IPS-15b (cell line): ENCODE data around the gene ATRN.

Experiments
- H3K27me3 ChIP-seq: one replicate; pipeline ENCODE4 v1.6.1; 2013; ENCODE audit warnings: low read length; ENCODE audit not compliant: control insufficient read depth, insufficient read depth
- H3K36me3 ChIP-seq: one replicate; pipeline ENCODE4 v1.6.1; 2013; ENCODE audit warnings: low read length; ENCODE audit not compliant: control insufficient read depth, insufficient read depth
- H3K4me1 ChIP-seq: one replicate; pipeline ENCODE4 v1.6.1; 2013; ENCODE audit warnings: mild to moderate bottlenecking, low read length; ENCODE audit not compliant: control insufficient read depth, insufficient read depth
- H3K4me3 ChIP-seq: one replicate; pipeline ENCODE4 v1.5.1; 2013; ENCODE audit warnings: low read depth, low read length
- H3K9ac ChIP-seq: one replicate; pipeline ENCODE4 v1.6.1; 2013; ENCODE audit warnings: low read depth, mild to moderate bottlenecking, low read length
- H3K9me3 ChIP-seq: one replicate; pipeline ENCODE4 v1.6.1; 2013; ENCODE audit warnings: mild to moderate bottlenecking, low read length; ENCODE audit not compliant: control insufficient read depth, insufficient read depth

ATRN gene

DNA sequence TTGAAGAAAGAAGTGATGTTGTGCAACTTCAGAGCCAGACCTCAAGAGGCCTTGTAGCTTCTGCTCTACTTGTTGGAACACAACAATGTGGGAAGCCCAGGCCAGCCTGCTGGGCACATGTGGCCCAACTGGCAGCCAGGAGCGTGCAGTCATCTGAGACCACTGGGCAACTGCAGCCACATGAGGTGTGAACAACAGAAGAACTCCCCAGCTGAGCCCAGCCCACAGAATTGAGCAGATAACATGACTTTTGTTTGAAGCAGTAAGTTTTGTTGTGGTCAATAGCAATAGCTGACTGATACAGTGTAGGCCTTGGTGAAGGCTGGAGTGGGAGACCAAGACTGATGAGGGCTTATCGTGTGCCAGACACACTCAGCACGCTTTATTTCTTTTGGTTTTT is 219.6 kb downstream of the ATRN start:
- H3K36me3 ChIP-seq = no peaks in the 10 kb centered on the region
- H3K9me3 ChIP-seq = no peaks in the 10 kb centered on the region
- H3K9ac ChIP-seq = no peak overlapping the region
- no peak overlapping the region for H3K4me3 ChIP-seq
- no peaks in the 10 kb centered on the region for H3K4me1 ChIP-seq
- H3K27me3 ChIP-seq = peaks cover 9% of the 10 kb centered on the region

DNA sequence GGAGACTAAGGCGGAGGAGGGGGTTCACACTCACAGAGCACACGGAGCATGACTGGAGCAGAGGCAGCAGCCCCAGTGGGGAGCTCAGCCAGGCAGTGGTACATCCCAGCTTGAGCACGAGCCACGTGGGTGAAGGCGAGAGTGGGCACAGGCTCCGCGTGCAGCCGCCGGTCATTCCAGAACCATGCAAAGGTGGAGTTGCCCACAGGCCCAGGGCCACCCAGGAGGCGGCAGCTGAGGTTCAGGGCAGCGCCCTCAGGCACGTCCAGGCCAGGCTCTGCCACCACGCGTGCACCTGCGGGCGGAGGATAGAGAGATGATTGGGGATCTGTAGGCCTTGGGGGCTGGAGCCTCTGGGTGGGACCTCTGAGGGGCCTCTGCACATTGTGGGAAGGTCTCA is 220.5 kb downstream of the ATRN start:
- Histone ChIP-seq H3K36me3 (no peaks in the 10 kb centered on the region), H3K4me1 (no peaks in the 10 kb centered on the region), H3K27me3 (peaks cover 3% of the 10 kb centered on the region), H3K9me3 (no peaks in the 10 kb centered on the region), H3K4me3 (no peak overlapping the region), H3K9ac (no peak overlapping the region)

DNA sequence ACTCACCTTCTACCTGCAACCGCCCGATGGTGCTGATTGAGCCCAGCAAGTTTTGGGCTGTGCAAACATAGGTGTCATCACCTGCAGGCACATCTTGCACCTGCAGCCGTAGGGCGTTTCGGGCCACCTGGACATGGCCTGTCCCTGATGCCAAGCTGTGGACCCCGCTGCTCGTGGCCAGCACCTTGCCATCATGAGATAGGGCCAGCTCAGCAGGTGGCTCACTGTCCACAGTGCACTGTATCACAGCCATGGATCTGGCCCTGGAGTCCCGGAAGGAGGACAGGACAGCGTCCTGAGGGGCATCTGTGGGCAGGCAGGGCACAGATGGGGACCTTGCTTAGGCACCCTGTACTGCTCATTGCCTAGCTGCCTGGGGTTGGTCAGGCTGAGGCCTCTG is 221.1 kb downstream of the ATRN start:
- no peaks in the 10 kb centered on the region for H3K36me3 ChIP-seq

DNA sequence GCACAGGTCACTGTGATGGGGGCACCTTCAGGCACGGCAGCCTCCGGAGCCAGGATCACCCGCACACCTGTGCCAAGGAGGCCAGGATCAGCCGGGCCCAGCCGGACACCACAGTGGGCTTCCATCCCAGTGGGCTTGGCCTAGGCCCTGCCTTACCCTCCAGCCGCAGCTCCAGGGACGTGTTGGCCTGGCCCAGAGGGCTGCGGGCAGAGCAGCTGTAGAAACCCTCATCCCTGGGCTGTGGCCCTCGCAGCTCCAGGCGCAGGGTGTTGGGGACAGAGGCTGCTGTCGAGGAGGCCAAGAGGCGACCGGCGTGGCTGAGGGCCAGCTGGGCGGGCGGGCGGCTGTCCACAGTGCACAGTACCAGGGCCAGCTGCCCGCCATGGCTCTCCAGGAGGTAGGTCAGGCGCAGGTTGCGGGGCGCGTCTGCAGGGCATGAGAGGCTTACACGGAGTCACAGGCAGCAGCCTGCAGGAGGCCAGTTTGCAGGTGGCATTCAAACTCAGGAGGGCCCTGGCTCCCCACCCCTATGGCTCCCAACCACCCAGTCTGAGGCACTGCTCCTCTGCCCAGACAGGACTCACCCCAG is 222.0 kb downstream of the ATRN start:
- no peaks in the 10 kb centered on the region for H3K27me3 ChIP-seq

More for the DNA sequence above, 221.1 kb downstream of the ATRN start:
- H3K4me3 ChIP-seq = no peak overlapping the region
- no peaks in the 10 kb centered on the region for H3K9me3 ChIP-seq
- H3K4me1 ChIP-seq = no peaks in the 10 kb centered on the region
- no peak overlapping the region for H3K9ac ChIP-seq
- H3K27me3 ChIP-seq = no peaks in the 10 kb centered on the region

DNA sequence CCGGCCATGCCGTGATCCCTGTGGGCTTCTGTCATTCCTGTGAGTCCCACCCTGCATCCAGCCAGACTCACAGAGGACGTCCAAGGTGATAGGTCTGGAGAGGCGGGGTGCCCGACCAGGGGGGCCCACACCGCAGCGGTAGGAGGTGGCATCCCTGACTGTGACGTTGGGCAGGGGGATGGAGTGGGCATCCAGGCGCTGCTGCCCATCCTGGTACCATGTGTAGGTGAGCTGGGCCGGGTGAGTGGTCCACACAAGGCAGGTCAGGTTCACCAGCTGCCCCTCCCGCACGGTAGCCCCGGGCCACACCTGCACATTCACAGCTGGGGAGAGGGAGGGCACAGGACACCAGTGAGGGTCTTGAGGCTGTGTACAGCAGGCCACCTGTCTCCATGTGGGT is 222.6 kb downstream of the ATRN start:
- Histone ChIP-seq H3K4me1 (no peaks in the 10 kb centered on the region), H3K9me3 (no peaks in the 10 kb centered on the region), H3K36me3 (no peaks in the 10 kb centered on the region)

More for the DNA sequence above, 222.0 kb downstream of the ATRN start:
- no peaks in the 10 kb centered on the region for H3K4me1 ChIP-seq
- H3K9ac ChIP-seq = no peak overlapping the region
- no peaks in the 10 kb centered on the region for H3K36me3 ChIP-seq
- no peak overlapping the region for H3K4me3 ChIP-seq
- H3K9me3 ChIP-seq = no peaks in the 10 kb centered on the region

DNA sequence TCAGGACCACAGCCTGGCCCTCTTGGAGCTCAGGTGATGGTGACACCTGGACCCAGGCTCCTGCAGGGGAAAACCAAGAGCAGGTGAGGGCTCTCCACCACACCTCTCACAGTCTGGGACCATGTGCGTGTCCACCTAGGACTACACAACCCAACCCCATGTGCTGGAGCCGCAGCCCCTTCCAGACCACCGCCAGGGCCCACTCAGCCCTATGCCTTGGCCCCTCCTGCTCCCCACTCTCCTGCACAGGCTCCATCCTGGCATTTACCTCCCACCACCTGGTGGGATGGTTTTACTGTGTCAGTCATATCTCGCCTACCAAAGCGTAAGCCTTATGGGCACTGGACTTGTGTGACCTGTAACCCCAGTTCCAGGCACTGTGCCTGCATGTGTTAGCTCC is 224.0 kb downstream of the ATRN start:
- Histone ChIP-seq H3K4me1 (no peaks in the 10 kb centered on the region), H3K9ac (no peak overlapping the region), H3K9me3 (no peaks in the 10 kb centered on the region), H3K36me3 (no peaks in the 10 kb centered on the region), H3K4me3 (no peak overlapping the region), H3K27me3 (no peaks in the 10 kb centered on the region)

More for the DNA sequence above, 222.6 kb downstream of the ATRN start:
- Histone ChIP-seq H3K27me3 (no peaks in the 10 kb centered on the region), H3K4me3 (no peak overlapping the region), H3K9ac (no peak overlapping the region)

DNA sequence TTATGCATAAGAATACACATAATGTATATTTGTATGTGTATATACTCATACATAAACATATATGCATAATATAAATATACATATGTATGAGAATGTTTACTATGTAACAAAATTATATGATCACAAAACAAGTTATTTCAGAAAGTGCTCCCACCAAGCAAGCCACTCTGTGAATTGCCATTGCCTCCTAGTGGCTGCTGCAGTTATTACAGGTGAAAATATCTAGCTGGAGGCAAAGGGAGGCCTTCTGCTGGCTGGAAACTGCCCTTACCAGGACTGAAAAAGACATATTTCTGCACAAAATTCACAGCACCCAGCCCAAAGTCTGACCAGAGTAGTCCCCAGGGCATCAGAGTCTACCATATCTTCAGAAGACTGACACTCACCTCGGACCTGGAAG is 225.4 kb downstream of the ATRN start:
- H3K36me3 ChIP-seq = no peaks in the 10 kb centered on the region
- H3K4me1 ChIP-seq = no peaks in the 10 kb centered on the region
- no peak overlapping the region for H3K4me3 ChIP-seq
- H3K27me3 ChIP-seq = no peaks in the 10 kb centered on the region
- no peaks in the 10 kb centered on the region for H3K9me3 ChIP-seq
- H3K9ac ChIP-seq = no peak overlapping the region

DNA sequence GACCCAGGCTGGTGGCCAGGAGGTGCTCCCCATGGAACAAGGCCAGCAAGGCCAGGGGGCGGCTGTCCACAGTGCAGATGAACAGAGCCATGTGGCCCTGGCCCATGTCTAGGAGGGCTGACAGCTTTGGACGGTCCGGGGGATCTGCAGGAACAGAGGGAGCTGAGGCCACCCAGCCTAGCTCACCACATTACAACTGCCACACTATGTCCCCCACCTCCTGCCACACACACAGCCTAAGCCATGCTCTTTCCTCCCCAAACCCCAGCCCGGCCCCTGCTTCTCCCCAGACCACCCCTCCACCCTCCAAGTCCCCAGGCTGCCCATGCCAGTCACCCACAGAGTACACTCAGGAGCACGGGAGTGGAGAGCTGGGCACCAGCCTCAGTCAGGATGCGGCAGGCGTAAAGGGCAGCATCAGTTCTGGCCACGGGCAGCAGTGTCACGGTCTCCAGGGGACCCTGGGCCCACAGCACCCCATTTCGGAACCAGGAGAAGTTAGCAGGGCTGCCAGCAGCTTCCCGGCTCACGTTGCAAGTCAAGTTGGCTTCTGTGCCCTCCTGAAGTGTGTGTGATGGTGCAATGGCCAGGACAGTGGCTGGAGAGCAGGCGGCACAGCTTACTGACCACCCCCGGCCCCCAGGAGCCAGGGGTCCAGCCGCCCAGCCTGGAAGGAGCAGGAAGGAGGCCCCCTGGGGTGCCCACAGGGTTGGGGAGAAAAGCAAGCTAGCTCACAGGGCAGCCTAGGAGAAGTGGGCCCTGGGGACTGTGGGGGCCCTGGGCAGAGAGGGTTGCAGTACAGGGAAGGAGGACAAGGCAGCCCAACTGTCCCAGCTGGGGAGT is 226.1 kb downstream of the ATRN start:
- no peak overlapping the region for H3K9ac ChIP-seq
- no peaks in the 10 kb centered on the region for H3K9me3 ChIP-seq
- H3K4me3 ChIP-seq = no peak overlapping the region
- H3K36me3 ChIP-seq = no peaks in the 10 kb centered on the region
- H3K4me1 ChIP-seq = no peaks in the 10 kb centered on the region
- H3K27me3 ChIP-seq = no peaks in the 10 kb centered on the region

DNA sequence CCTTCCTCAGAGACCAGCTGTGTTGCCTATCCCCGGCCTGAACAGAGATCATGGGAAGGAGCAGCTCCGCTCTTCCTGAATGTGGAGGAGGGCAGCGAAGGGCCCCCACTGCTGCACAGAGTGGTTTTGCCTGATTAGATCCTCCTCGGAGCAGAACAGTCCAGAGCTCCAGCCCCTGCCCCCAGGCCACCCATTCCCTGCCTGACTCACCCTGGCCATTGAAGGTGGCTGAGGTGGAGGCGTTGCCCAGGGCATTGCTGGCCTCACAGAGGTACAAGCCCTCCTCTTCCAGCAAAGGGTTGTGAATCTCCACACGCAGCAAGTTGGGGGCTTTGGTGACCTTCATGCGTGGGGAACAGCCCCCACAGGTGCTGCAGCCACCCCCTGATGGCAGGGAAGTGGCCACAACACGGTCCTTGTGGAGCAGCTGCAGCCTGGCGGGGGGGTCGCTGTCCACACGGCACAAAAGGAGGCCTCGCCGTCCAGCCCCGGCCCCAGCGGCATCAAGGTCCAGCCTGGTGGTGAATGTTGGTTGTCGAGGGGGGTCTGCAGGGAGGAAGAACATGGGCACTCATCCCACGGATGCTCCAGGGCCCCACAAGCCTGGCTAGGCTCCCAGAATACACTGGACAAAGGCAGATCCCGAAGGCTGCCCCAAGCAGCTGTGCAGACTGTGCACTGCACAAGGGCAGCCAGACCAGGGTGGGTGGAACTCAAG is 226.9 kb downstream of the ATRN start:
- Histone ChIP-seq H3K36me3 (no peaks in the 10 kb centered on the region), H3K27me3 (no peaks in the 10 kb centered on the region), H3K9me3 (no peaks in the 10 kb centered on the region), H3K4me1 (no peaks in the 10 kb centered on the region), H3K9ac (no peak overlapping the region), H3K4me3 (no peak overlapping the region)

DNA sequence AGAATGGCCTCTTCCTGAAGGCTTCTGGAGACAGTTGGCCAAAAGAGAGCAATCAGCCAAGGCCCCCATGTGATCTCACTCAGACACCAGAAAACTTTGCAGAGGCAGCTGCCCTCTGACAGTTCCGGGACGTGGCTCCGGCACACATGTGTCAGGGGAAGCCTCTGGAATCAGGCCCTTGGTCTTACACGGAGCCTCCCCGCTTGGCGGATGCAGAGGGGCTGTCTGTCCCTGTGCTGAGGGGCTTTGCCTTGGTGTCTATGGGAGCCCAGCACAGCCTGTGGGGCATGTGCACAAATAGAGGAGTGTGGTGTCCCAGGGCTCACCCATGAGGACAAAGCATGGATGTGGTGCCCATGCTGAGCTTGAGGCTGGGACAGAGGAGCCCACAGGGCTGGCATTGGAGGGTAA is 227.8 kb downstream of the ATRN start:
- H3K9ac ChIP-seq = no peak overlapping the region
- H3K27me3 ChIP-seq = no peaks in the 10 kb centered on the region
- H3K9me3 ChIP-seq = no peaks in the 10 kb centered on the region
- no peaks in the 10 kb centered on the region for H3K36me3 ChIP-seq
- H3K4me1 ChIP-seq = no peaks in the 10 kb centered on the region
- H3K4me3 ChIP-seq = no peak overlapping the region

DNA sequence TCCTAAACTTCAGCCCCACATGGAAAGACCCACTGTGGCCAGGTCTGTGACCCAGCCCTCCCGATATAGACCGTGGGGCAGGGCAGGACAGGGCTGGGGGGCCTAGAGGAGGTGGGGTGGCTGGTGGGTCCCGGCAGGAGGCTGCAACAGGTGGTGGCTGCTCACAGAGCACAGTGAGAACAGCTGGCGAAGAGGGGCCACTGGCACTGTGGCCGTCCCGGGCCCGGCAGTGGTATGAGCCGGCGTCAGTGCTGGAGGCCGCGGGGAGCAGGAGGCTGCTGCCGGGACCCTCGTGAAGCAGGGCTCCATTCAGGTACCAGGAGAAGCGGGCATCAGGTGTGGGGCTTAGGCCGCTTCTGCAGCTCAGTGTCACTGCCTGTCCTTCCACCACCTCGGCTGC is 228.2 kb downstream of the ATRN start:
- Histone ChIP-seq H3K27me3 (no peaks in the 10 kb centered on the region), H3K9ac (no peak overlapping the region), H3K9me3 (no peaks in the 10 kb centered on the region), H3K4me3 (no peak overlapping the region), H3K36me3 (no peaks in the 10 kb centered on the region), H3K4me1 (no peaks in the 10 kb centered on the region)
